Bronchus fibroblast of lung (primary cell): ENCODE results near the gene MTMR1. TPM values are rescaled to one million over a fixed set of nuclear protein-coding genes. Genes with fewer than 3 reads are reported as not detected.

ENCODE experiments used
- total RNA-seq: library from RNA; depleted of rRNA; stranded (reverse); fragments of >200 nt; gene quantifications from 2 replicates; pipeline ENCODE4 v1.2.3, GENCODE V29; 2015

The MTMR1 gene
- 12.0 and 17.7 TPM in 2 replicates for total RNA-seq

GRCh38 chrX:150692831-150693724, at the start of gene MTMR1:
Gene MTMR1, plus strand, starts transcription at chrX:150693396. Its CDS starts 135 bp downstream, at chrX:150693531.

Other genes with a start within 250 kb of the MTMR1 start
- 3.7 and 4.2 TPM in 2 replicates for gene MTM1, start 124.8 kb upstream of the MTMR1 start, total RNA-seq
- 50.1 and 52.6 TPM in 2 replicates for gene CD99L2, start 205.3 kb downstream of the MTMR1 start, total RNA-seq